Spleen (tissue), 7 donors: ENCODE data around the gene KCNA1.

Experiments
- CTCF ChIP-seq, 11 experiments: fragments of 200-600 bp in 7 of 11; fragments of 450-650 bp in 4 of 11; sonication (generic) in 4 of 11; IDR thresholded peaks in 8 of 11; conservative IDR thresholded peaks in 3 of 11; 1 replicate in 7 of 11; 2 replicates in 4 of 11; pipeline versions ENCODE4 v1.4.0 to v1.8.0; 2016 to 2021; ENCODE audit warnings: antibody characterized with exemption in 11 of 11, inconsistent platforms in 4 of 11, mild to moderate bottlenecking in 1 of 11
- POLR2AphosphoS5 ChIP-seq, 3 donors: sonication (generic); formaldehyde crosslinking; IDR thresholded peaks; one replicate each; pipeline ENCODE4 v1.5.1; 2017; ENCODE audit warnings: antibody characterized with exemption in 3 of 3
- donor health status: DM: no; HTN: no; CAD: no; lungs with moderate emphysema.
- donor health status: DM: no; HTN: no; CAD: no.
- donor health status: DM: no; HTN: no; CAD: no.

- TF ChIP-seq CTCF (IDR thresholded peaks at IDR 0.05 in 8 of 11, conservative IDR thresholded peaks at IDR 0.05 in 3 of 11) (no peak), POLR2AphosphoS5 (IDR thresholded peaks at IDR 0.05) (no peak)
These were observed 28.2 kb upstream of the KCNA1 start for GRCh38 chr12:4881266-4882064.
